ENCODE measurements around the gene CTSH.
"Not testable (repeated sequence)": the region's sequence is repeated elsewhere in the genome, so short reads cannot be mapped to it uniquely, and the experiment has no call there.

The CTSH gene

GRCh38 chr15:78942741-78943140 lies 2.1 kb downstream of the CTSH start:
- DNase-seq (ENCODE audit: low read depth, low spot score), result no peak

GRCh38 chr15:78938658-78939488 lies 6.0 kb downstream of the CTSH start:
- no peak for DNase-seq (ENCODE audit: low read depth, low spot score)

GRCh38 chr15:78937132-78937739 lies 7.6 kb downstream of the CTSH start:
- no peak for DNase-seq (ENCODE audit: low read depth, low spot score)

- no peak for DNase-seq (ENCODE audit: low read depth, low spot score)
These were observed 10.2 kb downstream of the CTSH start for GRCh38 chr15:78934655-78935023.

GRCh38 chr15:78933823-78934654 lies 10.8 kb downstream of the CTSH start:
- no peak for DNase-seq (ENCODE audit: low read depth, low spot score)

GRCh38 chr15:78933187-78933822 lies 11.5 kb downstream of the CTSH start:
- no peak for DNase-seq (ENCODE audit: low read depth, low spot score)

GRCh38 chr15:78932258-78932808 lies 12.5 kb downstream of the CTSH start:
- DNase-seq (ENCODE audit: low read depth, low spot score), result no peak

GRCh38 chr15:78931439-78932257 lies 13.2 kb downstream of the CTSH start:
- DNase-seq (ENCODE audit: low read depth, low spot score), result no peak

- no peak for DNase-seq (ENCODE audit: low read depth, low spot score)
These were observed 14.1 kb downstream of the CTSH start for GRCh38 chr15:78930577-78931388.

GRCh38 chr15:78929536-78930264 lies 15.1 kb downstream of the CTSH start:
- no peak for DNase-seq (ENCODE audit: low read depth, low spot score)

- no peak for DNase-seq (ENCODE audit: low read depth, low spot score)
These were observed 16.2 kb downstream of the CTSH start for GRCh38 chr15:78928616-78929093.

GRCh38 chr15:78928176-78928575 lies 16.7 kb downstream of the CTSH start:
- DNase-seq (ENCODE audit: low read depth, low spot score), result not testable (repeated sequence)

- DNase-seq (ENCODE audit: low read depth, low spot score), result no peak
These were observed 17.6 kb downstream of the CTSH start for GRCh38 chr15:78927077-78927790.

- no peak for DNase-seq (ENCODE audit: low read depth, low spot score)
These were observed 18.7 kb downstream of the CTSH start for GRCh38 chr15:78925956-78926743.

GRCh38 chr15:78925076-78925624 lies 19.7 kb downstream of the CTSH start:
- DNase-seq (ENCODE audit: low read depth, low spot score), result no peak

- DNase-seq (ENCODE audit: low read depth, low spot score), result no peak
These were observed 21.1 kb downstream of the CTSH start for GRCh38 chr15:78923480-78924360.
